ENCODE measurements around the gene ACKR1. TPM values are rescaled to one million over a fixed set of nuclear protein-coding genes. Genes with fewer than 3 reads are reported as not detected.

Gene ACKR1
- total RNA-seq, 1 experiment from 2014 or later: 0.63 TPM

DNA sequence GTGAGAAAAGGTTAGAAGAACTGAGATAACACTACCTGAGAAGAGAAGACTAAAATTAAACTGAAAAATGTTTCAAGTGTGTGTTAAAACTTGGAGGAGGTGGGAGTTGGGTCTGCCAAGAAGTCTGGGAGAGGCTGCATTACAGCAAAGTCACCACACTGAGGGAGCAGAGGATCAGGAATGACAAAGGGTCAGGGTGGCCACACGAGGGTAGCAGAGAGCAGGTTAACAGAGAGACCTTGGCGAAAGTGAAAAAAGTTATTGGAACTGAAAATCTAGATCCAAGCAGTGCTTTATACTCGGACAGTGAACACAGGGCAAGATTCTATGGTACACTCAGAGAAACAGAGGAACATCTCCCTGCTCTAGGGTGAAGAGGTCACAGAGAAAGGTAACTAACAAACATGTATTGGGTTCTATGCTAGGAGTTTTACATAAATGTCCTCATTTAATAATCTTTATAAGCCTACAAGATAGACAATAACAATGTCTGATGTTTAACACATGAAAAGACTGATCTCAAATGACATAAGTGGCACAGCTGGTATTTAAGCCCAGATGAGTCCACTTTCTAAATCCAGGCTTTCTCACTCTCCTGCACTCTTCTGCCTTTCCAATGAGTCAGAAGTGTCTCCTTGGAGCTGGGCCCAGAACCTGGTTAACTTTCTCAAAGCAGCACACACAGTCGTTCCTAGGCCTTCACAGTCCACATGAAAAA, 43.5 kb upstream of the ACKR1 start:
- TF ChIP-seq, protein P1, sequence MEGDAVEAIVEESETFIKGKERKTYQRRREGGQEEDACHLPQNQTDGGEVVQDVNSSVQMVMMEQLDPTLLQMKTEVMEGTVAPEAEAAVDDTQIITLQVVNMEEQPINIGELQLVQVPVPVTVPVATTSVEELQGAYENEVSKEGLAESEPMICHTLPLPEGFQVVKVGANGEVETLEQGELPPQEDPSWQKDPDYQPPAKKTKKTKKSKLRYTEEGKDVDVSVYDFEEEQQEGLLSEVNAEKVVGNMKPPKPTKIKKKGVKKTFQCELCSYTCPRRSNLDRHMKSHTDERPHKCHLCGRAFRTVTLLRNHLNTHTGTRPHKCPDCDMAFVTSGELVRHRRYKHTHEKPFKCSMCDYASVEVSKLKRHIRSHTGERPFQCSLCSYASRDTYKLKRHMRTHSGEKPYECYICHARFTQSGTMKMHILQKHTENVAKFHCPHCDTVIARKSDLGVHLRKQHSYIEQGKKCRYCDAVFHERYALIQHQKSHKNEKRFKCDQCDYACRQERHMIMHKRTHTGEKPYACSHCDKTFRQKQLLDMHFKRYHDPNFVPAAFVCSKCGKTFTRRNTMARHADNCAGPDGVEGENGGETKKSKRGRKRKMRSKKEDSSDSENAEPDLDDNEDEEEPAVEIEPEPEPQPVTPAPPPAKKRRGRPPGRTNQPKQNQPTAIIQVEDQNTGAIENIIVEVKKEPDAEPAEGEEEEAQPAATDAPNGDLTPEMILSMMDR (IDR thresholded peaks at IDR 0.05): peak; percentile 87
- no peak for TF ChIP-seq CREB1 (CRISPR knock-in tag; IDR thresholded peaks at IDR 0.05)
- TF ChIP-seq, protein P2, sequence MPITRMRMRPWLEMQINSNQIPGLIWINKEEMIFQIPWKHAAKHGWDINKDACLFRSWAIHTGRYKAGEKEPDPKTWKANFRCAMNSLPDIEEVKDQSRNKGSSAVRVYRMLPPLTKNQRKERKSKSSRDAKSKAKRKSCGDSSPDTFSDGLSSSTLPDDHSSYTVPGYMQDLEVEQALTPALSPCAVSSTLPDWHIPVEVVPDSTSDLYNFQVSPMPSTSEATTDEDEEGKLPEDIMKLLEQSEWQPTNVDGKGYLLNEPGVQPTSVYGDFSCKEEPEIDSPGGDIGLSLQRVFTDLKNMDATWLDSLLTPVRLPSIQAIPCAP (CRISPR knock-in tag; IDR thresholded peaks at IDR 0.05): no peak
- no peak for TF ChIP-seq RORB (CRISPR knock-in tag; IDR thresholded peaks at IDR 0.05)
- ChIA-PET CTCF (interaction anchor here (0.7 to 5.2 kb wide), 12 partner anchors 16 to 60 kb away, joined by 3 to 99 read pairs (median 4); partner anchors contain the start of gene ACKR1), POLR2A (no interaction called here)
- H3K36me3 Mint-ChIP-seq: peaks cover 6% of the 10 kb centered on the region
- H3K27me3 Mint-ChIP-seq (ENCODE audit: low read depth): peaks cover 3% of the 10 kb centered on the region; the same call in 1 of the 2 replicates
- H3K9me3 Mint-ChIP-seq: peaks cover 7% of the 10 kb centered on the region; the same call in 1 of the 2 replicates
- H3K27ac Mint-ChIP-seq: no peak overlapping the region
- peaks cover 11% of the 10 kb centered on the region for H3K4me1 Mint-ChIP-seq
- no peak overlapping the region for H3K4me3 Mint-ChIP-seq
- peak; percentile 97 for ATAC-seq
- peak; percentile 76 for DNase-seq (ENCODE audit: low spot score)

DNA sequence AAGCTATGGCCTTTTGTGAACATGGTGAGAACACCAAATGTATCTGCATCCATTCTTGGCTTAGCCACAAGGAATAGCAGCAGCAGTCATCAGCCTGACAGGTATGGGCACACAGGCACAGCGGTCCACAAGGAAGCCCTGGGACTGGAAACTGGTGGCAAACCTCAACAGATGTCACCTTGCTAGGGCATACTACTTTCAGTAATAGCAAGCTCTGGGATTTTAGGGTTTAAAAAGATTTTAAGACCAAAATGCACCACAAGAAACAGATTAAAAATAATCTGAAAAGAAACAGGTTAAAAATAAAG, 43.0 kb upstream of the ACKR1 start:
- ATAC-seq: no peak
- ChIA-PET POLR2A (no interaction called here), CTCF (interaction anchor here (0.8 to 5.2 kb wide), 9 partner anchors 15 to 60 kb away, joined by 3 to 99 read pairs (median 4); partner anchors contain the start of gene ACKR1)
- TF ChIP-seq JUN (CRISPR knock-in tag; IDR thresholded peaks at IDR 0.05) (no peak), RELA (CRISPR knock-in tag; IDR thresholded peaks at IDR 0.05; ENCODE audit: borderline replicate concordance) (no peak), ZNF416 (CRISPR knock-in tag; IDR thresholded peaks at IDR 0.05) (no peak), HMGA2 (CRISPR knock-in tag; IDR thresholded peaks at IDR 0.05) (no peak), SOX15 (CRISPR knock-in tag; IDR thresholded peaks at IDR 0.05) (no peak)
- TF ChIP-seq, protein P3, sequence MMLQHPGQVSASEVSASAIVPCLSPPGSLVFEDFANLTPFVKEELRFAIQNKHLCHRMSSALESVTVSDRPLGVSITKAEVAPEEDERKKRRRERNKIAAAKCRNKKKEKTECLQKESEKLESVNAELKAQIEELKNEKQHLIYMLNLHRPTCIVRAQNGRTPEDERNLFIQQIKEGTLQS (CRISPR knock-in tag; conservative IDR thresholded peaks at IDR 0.05): no peak
- TF ChIP-seq, protein P4, sequence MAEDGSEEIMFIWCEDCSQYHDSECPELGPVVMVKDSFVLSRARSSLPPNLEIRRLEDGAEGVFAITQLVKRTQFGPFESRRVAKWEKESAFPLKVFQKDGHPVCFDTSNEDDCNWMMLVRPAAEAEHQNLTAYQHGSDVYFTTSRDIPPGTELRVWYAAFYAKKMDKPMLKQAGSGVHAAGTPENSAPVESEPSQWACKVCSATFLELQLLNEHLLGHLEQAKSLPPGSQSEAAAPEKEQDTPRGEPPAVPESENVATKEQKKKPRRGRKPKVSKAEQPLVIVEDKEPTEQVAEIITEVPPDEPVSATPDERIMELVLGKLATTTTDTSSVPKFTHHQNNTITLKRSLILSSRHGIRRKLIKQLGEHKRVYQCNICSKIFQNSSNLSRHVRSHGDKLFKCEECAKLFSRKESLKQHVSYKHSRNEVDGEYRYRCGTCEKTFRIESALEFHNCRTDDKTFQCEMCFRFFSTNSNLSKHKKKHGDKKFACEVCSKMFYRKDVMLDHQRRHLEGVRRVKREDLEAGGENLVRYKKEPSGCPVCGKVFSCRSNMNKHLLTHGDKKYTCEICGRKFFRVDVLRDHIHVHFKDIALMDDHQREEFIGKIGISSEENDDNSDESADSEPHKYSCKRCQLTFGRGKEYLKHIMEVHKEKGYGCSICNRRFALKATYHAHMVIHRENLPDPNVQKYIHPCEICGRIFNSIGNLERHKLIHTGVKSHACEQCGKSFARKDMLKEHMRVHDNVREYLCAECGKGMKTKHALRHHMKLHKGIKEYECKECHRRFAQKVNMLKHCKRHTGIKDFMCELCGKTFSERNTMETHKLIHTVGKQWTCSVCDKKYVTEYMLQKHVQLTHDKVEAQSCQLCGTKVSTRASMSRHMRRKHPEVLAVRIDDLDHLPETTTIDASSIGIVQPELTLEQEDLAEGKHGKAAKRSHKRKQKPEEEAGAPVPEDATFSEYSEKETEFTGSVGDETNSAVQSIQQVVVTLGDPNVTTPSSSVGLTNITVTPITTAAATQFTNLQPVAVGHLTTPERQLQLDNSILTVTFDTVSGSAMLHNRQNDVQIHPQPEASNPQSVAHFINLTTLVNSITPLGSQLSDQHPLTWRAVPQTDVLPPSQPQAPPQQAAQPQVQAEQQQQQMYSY (CRISPR knock-in tag; IDR thresholded peaks at IDR 0.05): no peak
- TF ChIP-seq, protein P5, sequence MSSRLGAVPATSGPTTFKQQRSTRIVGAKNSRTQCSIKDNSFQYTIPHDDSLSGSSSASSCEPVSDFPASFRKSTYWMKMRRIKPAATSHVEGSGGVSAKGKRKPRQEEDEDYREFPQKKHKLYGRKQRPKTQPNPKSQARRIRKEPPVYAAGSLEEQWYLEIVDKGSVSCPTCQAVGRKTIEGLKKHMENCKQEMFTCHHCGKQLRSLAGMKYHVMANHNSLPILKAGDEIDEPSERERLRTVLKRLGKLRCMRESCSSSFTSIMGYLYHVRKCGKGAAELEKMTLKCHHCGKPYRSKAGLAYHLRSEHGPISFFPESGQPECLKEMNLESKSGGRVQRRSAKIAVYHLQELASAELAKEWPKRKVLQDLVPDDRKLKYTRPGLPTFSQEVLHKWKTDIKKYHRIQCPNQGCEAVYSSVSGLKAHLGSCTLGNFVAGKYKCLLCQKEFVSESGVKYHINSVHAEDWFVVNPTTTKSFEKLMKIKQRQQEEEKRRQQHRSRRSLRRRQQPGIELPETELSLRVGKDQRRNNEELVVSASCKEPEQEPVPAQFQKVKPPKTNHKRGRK (CRISPR knock-in tag; IDR thresholded peaks at IDR 0.05; ENCODE audit: borderline replicate concordance): no peak
- TF ChIP-seq, protein P6, sequence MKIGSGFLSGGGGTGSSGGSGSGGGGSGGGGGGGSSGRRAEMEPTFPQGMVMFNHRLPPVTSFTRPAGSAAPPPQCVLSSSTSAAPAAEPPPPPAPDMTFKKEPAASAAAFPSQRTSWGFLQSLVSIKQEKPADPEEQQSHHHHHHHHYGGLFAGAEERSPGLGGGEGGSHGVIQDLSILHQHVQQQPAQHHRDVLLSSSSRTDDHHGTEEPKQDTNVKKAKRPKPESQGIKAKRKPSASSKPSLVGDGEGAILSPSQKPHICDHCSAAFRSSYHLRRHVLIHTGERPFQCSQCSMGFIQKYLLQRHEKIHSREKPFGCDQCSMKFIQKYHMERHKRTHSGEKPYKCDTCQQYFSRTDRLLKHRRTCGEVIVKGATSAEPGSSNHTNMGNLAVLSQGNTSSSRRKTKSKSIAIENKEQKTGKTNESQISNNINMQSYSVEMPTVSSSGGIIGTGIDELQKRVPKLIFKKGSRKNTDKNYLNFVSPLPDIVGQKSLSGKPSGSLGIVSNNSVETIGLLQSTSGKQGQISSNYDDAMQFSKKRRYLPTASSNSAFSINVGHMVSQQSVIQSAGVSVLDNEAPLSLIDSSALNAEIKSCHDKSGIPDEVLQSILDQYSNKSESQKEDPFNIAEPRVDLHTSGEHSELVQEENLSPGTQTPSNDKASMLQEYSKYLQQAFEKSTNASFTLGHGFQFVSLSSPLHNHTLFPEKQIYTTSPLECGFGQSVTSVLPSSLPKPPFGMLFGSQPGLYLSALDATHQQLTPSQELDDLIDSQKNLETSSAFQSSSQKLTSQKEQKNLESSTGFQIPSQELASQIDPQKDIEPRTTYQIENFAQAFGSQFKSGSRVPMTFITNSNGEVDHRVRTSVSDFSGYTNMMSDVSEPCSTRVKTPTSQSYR (CRISPR knock-in tag; IDR thresholded peaks at IDR 0.05): no peak
- TF ChIP-seq, protein P7, sequence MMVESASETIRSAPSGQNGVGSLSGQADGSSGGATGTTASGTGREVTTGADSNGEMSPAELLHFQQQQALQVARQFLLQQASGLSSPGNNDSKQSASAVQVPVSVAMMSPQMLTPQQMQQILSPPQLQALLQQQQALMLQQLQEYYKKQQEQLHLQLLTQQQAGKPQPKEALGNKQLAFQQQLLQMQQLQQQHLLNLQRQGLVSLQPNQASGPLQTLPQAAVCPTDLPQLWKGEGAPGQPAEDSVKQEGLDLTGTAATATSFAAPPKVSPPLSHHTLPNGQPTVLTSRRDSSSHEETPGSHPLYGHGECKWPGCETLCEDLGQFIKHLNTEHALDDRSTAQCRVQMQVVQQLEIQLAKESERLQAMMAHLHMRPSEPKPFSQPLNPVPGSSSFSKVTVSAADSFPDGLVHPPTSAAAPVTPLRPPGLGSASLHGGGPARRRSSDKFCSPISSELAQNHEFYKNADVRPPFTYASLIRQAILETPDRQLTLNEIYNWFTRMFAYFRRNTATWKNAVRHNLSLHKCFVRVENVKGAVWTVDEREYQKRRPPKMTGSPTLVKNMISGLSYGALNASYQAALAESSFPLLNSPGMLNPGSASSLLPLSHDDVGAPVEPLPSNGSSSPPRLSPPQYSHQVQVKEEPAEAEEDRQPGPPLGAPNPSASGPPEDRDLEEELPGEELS (CRISPR knock-in tag; IDR thresholded peaks at IDR 0.05): no peak
- TF ChIP-seq, protein P8, sequence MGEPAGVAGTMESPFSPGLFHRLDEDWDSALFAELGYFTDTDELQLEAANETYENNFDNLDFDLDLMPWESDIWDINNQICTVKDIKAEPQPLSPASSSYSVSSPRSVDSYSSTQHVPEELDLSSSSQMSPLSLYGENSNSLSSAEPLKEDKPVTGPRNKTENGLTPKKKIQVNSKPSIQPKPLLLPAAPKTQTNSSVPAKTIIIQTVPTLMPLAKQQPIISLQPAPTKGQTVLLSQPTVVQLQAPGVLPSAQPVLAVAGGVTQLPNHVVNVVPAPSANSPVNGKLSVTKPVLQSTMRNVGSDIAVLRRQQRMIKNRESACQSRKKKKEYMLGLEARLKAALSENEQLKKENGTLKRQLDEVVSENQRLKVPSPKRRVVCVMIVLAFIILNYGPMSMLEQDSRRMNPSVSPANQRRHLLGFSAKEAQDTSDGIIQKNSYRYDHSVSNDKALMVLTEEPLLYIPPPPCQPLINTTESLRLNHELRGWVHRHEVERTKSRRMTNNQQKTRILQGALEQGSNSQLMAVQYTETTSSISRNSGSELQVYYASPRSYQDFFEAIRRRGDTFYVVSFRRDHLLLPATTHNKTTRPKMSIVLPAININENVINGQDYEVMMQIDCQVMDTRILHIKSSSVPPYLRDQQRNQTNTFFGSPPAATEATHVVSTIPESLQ (CRISPR knock-in tag; IDR thresholded peaks at IDR 0.05): no peak
- TF ChIP-seq, protein P1 (IDR thresholded peaks at IDR 0.05): no peak

More for the DNA sequence above, 43.0 kb upstream of the ACKR1 start:
- Mint-ChIP-seq H3K4me3 (no peak overlapping the region), H3K36me3 (peaks cover 5% of the 10 kb centered on the region; the same call in 1 of the 2 replicates), H3K27me3 (ENCODE audit: low read depth) (peaks cover 3% of the 10 kb centered on the region; the same call in 1 of the 2 replicates), H3K4me1 (peaks cover 11% of the 10 kb centered on the region), H3K9me3 (peaks cover 3% of the 10 kb centered on the region; the same call in 1 of the 2 replicates), H3K27ac (no peak overlapping the region)
- no peak for DNase-seq (ENCODE audit: low spot score)
